ENCODE data around the gene COX7A1.

DNA sequence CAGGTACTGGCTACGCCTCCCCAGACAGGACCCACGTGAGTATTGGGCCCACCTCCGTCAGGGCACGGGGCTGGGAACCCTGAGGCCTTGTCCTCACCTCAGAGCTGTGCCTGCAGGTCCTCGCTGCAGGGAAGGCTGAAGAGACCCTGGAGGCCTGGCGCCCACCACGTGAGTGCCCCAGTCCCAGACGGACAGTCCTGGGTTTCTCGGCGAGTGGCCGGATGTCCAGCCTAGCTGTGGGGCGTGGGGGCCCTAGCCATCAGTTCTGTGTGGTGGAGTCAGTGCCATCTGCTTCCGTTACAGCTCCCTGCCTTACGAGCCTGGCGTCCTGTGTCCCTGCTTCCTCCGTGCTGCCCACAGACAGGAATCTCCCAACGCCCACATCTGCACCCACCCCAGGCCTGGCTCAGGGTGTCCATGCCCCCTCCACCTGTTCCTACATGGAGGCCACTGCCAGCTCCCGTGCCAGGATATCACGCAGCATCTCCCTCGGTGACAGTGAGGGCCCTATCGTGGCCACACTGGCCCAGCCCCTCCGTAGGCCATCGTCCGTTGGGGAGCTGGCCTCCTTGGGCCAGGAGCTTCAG lies 49.1 kb downstream of the COX7A1 start:
- TF ChIP-seq, protein P1, sequence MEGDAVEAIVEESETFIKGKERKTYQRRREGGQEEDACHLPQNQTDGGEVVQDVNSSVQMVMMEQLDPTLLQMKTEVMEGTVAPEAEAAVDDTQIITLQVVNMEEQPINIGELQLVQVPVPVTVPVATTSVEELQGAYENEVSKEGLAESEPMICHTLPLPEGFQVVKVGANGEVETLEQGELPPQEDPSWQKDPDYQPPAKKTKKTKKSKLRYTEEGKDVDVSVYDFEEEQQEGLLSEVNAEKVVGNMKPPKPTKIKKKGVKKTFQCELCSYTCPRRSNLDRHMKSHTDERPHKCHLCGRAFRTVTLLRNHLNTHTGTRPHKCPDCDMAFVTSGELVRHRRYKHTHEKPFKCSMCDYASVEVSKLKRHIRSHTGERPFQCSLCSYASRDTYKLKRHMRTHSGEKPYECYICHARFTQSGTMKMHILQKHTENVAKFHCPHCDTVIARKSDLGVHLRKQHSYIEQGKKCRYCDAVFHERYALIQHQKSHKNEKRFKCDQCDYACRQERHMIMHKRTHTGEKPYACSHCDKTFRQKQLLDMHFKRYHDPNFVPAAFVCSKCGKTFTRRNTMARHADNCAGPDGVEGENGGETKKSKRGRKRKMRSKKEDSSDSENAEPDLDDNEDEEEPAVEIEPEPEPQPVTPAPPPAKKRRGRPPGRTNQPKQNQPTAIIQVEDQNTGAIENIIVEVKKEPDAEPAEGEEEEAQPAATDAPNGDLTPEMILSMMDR (IDR thresholded peaks at IDR 0.05): no peak
- TF ChIP-seq POLR2A (IDR thresholded peaks at IDR 0.05) (no peak), EP300 (IDR thresholded peaks at IDR 0.05) (no peak), POLR2AphosphoS5 (IDR thresholded peaks at IDR 0.05) (no peak)
